Nephron progenitor cell (in vitro differentiated cells): Measurements from ENCODE around the gene FGF1.

Source experiments
- DNase-seq: peaks from one replicate; pipeline ENCODE4 v3.0.0; 2021
- H3K27ac Mint-ChIP-seq: 2 replicates; pipeline ENCODE4 v1.8.0; 2021; ENCODE audit warnings: mild to moderate bottlenecking, moderate library complexity, mixed read lengths
- H3K27me3 Mint-ChIP-seq: 2 replicates; pipeline ENCODE4 v1.8.0; 2021; ENCODE audit warnings: mild to moderate bottlenecking, low read depth, mixed read lengths; ENCODE audit not compliant: poor library complexity
- H3K36me3 Mint-ChIP-seq: 2 replicates; pipeline ENCODE4 v1.8.0; 2021; ENCODE audit warnings: low read depth, mixed read lengths
- H3K4me1 Mint-ChIP-seq: 2 replicates; pipeline ENCODE4 v1.8.0; 2021; ENCODE audit warnings: mixed read lengths
- H3K4me3 Mint-ChIP-seq: 2 replicates; pipeline ENCODE4 v1.8.0; 2021; ENCODE audit warnings: mild to moderate bottlenecking, moderate library complexity, mixed read lengths
- H3K9me3 Mint-ChIP-seq: 2 replicates; pipeline ENCODE4 v1.8.0; 2021; ENCODE audit warnings: mild to moderate bottlenecking, moderate library complexity, mixed read lengths
- TF ChIP-seq, protein P1 (sequence below): fragments of 200-600 bp; sonication (generic); IDR thresholded peaks from 2 replicates; pipeline ENCODE4 v1.5.0; 2021; ENCODE audit warnings: antibody characterized with exemption

Gene FGF1

DNA sequence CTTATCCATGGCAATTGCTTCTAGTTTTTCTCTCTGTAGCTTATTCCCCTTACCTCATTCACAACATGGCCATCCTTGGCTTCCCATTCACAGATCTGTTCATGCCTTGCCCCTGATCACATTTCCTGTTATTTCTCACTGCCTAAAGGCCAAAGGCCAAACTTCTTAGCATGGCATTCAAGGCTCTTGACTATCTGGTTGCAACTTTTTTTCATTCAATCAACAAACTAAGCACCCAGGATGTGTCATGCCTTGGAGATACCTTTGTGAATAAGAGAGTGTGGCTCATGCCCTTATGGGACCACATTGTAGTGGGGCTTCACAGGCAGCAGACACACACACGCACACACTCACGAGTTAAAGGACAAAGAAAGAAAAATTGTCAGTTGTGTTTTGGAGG lies 27.6 kb downstream of the FGF1 start:
- peaks cover 42% of the 10 kb centered on the region for H3K4me1 Mint-ChIP-seq
- H3K27ac Mint-ChIP-seq, result no peak overlapping the region
- TF ChIP-seq, protein P1, sequence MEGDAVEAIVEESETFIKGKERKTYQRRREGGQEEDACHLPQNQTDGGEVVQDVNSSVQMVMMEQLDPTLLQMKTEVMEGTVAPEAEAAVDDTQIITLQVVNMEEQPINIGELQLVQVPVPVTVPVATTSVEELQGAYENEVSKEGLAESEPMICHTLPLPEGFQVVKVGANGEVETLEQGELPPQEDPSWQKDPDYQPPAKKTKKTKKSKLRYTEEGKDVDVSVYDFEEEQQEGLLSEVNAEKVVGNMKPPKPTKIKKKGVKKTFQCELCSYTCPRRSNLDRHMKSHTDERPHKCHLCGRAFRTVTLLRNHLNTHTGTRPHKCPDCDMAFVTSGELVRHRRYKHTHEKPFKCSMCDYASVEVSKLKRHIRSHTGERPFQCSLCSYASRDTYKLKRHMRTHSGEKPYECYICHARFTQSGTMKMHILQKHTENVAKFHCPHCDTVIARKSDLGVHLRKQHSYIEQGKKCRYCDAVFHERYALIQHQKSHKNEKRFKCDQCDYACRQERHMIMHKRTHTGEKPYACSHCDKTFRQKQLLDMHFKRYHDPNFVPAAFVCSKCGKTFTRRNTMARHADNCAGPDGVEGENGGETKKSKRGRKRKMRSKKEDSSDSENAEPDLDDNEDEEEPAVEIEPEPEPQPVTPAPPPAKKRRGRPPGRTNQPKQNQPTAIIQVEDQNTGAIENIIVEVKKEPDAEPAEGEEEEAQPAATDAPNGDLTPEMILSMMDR, result no peak
- no peak for DNase-seq
- no peaks in the 10 kb centered on the region for H3K9me3 Mint-ChIP-seq
- H3K4me3 Mint-ChIP-seq, result no peak overlapping the region
- peaks cover 3% of the 10 kb centered on the region for H3K27me3 Mint-ChIP-seq
- no peaks in the 10 kb centered on the region for H3K36me3 Mint-ChIP-seq

DNA sequence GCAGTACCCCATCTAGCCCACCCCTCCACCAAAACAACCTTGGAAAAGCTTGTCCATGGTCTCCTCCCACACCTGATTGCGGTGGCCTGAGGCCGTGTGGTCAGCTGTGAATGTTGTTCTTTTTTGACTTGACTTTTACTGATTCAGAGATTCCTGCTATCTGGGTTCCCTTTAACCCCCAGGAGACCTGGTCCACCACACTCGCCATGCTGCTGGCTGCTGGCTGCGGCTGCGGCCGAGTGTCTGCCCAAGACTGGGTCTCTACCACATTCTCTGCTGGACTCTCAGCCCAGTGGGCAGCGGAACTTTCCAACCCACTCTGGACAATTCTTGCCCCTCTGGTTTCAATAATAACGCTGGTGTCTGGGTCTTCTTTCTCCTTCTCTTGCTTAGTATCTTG lies 28.4 kb downstream of the FGF1 start:
- H3K4me3 Mint-ChIP-seq, result no peak overlapping the region

DNA sequence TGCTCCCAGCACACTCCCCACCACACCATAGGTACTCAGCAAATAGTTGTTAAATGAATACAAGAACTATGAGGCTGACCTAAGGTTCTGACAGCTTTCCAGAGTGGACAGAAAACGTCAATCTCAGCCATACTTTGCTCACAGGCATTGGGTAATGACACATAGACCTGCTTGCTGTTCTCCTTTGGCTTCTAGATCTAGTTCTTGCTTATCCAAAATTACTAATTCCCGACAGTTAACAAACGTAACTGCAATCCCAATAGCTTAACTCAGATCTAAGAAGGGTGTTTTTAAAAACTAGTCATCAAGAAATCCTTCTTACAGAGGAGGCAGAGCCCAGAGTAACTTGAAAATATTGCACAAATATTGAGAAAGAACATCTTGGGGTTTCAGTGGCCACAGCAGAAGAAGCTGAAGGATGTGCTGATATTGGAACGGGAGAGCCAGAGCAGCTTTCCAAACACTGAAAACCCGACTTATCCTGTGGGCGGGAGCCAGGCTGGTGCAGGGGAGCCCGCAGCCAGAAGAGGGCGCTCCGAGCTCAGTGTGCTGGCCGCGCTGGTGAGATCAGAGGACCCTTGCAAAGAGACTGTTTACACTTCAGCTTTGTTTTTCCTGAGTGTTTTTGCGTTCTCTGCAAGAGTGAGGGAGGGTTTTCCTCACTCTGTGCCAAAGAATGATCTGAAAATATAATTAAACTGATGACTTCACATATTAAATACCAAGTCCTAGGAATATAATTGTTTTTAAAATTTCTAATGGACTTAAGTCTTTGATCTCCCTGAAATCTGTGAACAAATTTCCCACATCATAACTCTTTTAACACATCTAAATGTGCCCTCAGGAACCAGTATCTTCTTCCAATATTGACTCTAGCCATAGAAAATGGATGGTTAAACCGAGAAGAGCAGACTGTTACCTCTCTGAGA lies 30.3 kb downstream of the FGF1 start:
- Mint-ChIP-seq H3K27ac (no peak overlapping the region), H3K9me3 (no peaks in the 10 kb centered on the region), H3K36me3 (no peaks in the 10 kb centered on the region), H3K4me1 (peaks cover 46% of the 10 kb centered on the region), H3K4me3 (no peak overlapping the region), H3K27me3 (no peaks in the 10 kb centered on the region)
- DNase-seq, result peak; percentile 90
- TF ChIP-seq, protein P1, result peak; percentile 98

More for the DNA sequence above, 28.4 kb downstream of the FGF1 start:
- H3K36me3 Mint-ChIP-seq, result no peaks in the 10 kb centered on the region
- H3K4me1 Mint-ChIP-seq, result peaks cover 47% of the 10 kb centered on the region
- TF ChIP-seq, protein P1, result no peak
- no peaks in the 10 kb centered on the region for H3K9me3 Mint-ChIP-seq
- H3K27me3 Mint-ChIP-seq, result peaks cover 3% of the 10 kb centered on the region
- DNase-seq, result no peak
- peak overlapping the region; percentile 29 for H3K27ac Mint-ChIP-seq

DNA sequence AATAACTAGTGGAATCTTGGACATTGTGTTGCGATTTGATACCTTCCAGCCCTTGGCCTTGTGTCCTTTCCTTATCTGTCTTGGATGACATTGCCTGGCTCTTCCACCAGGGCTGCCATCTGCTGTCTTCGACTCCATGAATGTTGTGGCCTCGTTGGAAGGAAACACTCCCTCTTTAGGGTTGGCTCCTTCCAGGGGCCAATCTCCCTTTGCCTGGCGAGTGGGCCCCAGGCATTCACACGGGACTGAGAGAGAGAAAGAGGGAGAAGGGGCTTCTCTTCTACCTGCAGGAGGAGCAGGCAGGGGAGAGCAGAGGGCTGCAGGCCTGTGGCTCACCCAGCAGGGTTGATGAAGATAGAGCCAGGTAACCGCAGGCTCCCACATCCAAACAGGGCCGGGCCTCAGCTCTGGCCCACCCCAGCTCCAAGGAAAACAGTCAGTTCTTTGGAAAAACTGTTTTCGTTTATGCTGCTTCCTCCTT lies 31.3 kb downstream of the FGF1 start:
- no peak for DNase-seq
- H3K9me3 Mint-ChIP-seq, result no peaks in the 10 kb centered on the region
- H3K27ac Mint-ChIP-seq, result no peak overlapping the region

DNA sequence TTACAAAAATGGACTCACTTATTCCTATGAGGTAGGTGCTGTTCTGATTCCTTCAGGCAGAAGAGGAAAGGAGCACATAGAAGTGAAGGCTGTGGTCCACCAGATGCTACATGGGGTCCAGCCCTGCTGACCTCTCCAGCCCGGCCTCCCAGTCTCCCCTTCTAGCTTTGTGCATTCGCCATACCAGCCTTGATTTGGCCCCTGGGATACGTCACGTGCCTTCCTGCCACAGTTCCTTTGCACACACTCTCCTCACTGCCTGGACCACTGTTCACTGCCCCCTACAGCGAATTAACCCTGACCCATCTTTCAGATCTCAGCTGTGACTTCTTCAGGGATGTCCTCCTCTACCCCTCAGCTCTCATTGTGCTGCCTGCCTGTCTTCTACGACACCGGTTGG lies 32.6 kb downstream of the FGF1 start:
- TF ChIP-seq, protein P1, result no peak
- Mint-ChIP-seq H3K4me3 (no peak overlapping the region), H3K36me3 (no peaks in the 10 kb centered on the region), H3K4me1 (peaks cover 38% of the 10 kb centered on the region), H3K9me3 (no peaks in the 10 kb centered on the region), H3K27me3 (peaks cover 5% of the 10 kb centered on the region), H3K27ac (no peak overlapping the region)
- no peak for DNase-seq

More for the DNA sequence above, 31.3 kb downstream of the FGF1 start:
- TF ChIP-seq, protein P1, result no peak
- H3K27me3 Mint-ChIP-seq, result peaks cover under 1% of the 10 kb centered on the region
- no peaks in the 10 kb centered on the region for H3K36me3 Mint-ChIP-seq
- H3K4me1 Mint-ChIP-seq, result peaks cover 38% of the 10 kb centered on the region
- H3K4me3 Mint-ChIP-seq, result no peak overlapping the region
